Breast epithelium (tissue), 4 donors: ENCODE results near the gene LIPC. TPM values are rescaled to one million over a fixed set of nuclear protein-coding genes. Genes with fewer than 3 reads are reported as not detected.

Experiments used
- DNase-seq, 2 donors: peaks; one replicate each; pipeline ENCODE4 v3.0.0-alpha.2; 2019; ENCODE audit warnings: low spot score in 2 of 2
- H3K27ac ChIP-seq, 2 donors: fragments of 200-600 bp; sonication (generic) in 1 of 2; one replicate each; pipeline ENCODE4 v1.5.1; 2016 to 2019; ENCODE audit warnings: mild to moderate bottlenecking in 1 of 2
- H3K27me3 ChIP-seq, 2 donors: fragments of 200-600 bp; sonication (generic) in 1 of 2; one replicate each; pipeline versions ENCODE4 v1.5.1 to v1.6.0; 2017 to 2019; ENCODE audit warnings: control low read depth in 1 of 2, mild to moderate bottlenecking in 1 of 2
- H3K36me3 ChIP-seq: fragments of 200-600 bp; one replicate; pipeline ENCODE4 v1.5.1; 2019
- H3K4me1 ChIP-seq, 2 donors: fragments of 200-600 bp; sonication (generic); one replicate each; pipeline ENCODE4 v1.5.1; 2016 to 2019; ENCODE audit warnings: control low read depth in 1 of 2
- H3K4me3 ChIP-seq, 3 donors: fragments of 200-600 bp; sonication (generic); 1 replicate in 2 of 3; 2 replicates in 1 of 3; pipeline ENCODE4 v1.5.1; 2016 to 2019; ENCODE audit warnings: mild to moderate bottlenecking in 3 of 3, moderate library complexity in 2 of 3
- H3K9me3 ChIP-seq, 2 donors: fragments of 200-600 bp; sonication (generic) in 1 of 2; one replicate each; pipeline ENCODE4 v1.5.1; 2016 to 2019; ENCODE audit warnings: control low read depth in 1 of 2
- POLR2A ChIP-seq: fragments of 450-650 bp; IDR thresholded peaks from one replicate; pipeline ENCODE4 v1.6.1; 2016; ENCODE audit warnings: antibody characterized with exemption, mild to moderate bottlenecking, moderate library complexity
- POLR2AphosphoS5 ChIP-seq, 3 donors: sonication (generic); formaldehyde crosslinking; IDR thresholded peaks; one replicate each; pipeline ENCODE4 v1.6.1; 2017; ENCODE audit warnings: antibody characterized with exemption in 3 of 3
- intact Hi-C: fragments of 100-400 bp; cut with DNase I; formaldehyde crosslinking; loops from one replicate; pipeline ENCODE4 v1.15.1; 2023; ENCODE audit warnings: low total_unique reads
- total RNA-seq, 3 donors: library from RNA; depleted of rRNA; stranded (reverse); fragments of >200 nt; gene quantifications; one replicate each; pipeline ENCODE4 v1.1.0, GENCODE V29; 2016
- TF ChIP-seq, protein P1 (sequence below), 3 donors: fragments of 450-650 bp; IDR thresholded peaks; one replicate each; pipeline ENCODE4 v1.5.1; 2016 to 2017; ENCODE audit warnings: antibody characterized with exemption in 3 of 3, mild to moderate bottlenecking in 3 of 3, moderate library complexity in 3 of 3

The LIPC gene
- total RNA-seq, 3 donors from 2014 or later: 0.15 to 0.80 TPM; not detected in 1

DNA sequence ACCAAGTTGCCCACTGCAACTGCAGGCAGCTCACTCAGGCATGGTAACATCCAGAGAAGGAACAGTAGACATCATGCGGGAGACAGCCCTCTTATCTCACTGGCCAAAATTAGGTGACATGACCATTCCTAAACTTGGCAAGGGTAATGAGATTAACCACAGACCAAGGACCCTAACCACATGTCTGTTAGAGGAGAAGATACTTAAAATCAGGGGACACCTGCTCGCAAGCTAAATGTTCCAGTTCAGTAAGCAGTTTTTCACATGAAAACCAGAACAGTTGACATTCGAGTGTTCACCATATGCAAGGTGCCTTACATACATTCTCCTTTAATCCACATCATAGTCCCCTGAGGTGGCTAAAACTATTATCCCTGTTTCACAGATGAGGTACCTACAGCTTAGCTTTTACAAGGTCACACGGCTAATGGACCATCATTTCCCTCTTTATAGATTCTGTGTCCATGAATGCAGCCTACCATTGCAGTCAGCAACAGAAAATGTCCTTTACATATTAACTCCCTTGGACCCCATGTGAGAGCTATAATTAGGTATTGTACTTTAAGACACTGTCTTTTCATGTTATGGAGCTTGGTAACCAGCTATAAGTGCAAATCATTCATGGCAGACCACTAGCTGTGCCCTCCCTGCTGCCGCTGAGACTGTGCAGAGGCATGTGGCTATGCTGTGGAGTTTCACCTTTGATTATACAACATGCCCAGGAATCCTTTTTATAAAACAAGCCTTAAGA is 154.1 kb downstream of the LIPC start:
- H3K36me3 ChIP-seq: no peaks in the 10 kb centered on the region
- no peaks in the 10 kb centered on the region for H3K27me3 ChIP-seq
- no peak overlapping the region for H3K27ac ChIP-seq
- TF ChIP-seq POLR2A (no peak), POLR2AphosphoS5 (IDR thresholded peaks at IDR 0.05) (no peak)
- TF ChIP-seq, protein P1, sequence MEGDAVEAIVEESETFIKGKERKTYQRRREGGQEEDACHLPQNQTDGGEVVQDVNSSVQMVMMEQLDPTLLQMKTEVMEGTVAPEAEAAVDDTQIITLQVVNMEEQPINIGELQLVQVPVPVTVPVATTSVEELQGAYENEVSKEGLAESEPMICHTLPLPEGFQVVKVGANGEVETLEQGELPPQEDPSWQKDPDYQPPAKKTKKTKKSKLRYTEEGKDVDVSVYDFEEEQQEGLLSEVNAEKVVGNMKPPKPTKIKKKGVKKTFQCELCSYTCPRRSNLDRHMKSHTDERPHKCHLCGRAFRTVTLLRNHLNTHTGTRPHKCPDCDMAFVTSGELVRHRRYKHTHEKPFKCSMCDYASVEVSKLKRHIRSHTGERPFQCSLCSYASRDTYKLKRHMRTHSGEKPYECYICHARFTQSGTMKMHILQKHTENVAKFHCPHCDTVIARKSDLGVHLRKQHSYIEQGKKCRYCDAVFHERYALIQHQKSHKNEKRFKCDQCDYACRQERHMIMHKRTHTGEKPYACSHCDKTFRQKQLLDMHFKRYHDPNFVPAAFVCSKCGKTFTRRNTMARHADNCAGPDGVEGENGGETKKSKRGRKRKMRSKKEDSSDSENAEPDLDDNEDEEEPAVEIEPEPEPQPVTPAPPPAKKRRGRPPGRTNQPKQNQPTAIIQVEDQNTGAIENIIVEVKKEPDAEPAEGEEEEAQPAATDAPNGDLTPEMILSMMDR (IDR thresholded peaks at IDR 0.05): no peak
- no peaks in the 10 kb centered on the region for H3K4me1 ChIP-seq
- no peak for DNase-seq
- H3K4me3 ChIP-seq: no peak overlapping the region
- no peaks in the 10 kb centered on the region for H3K9me3 ChIP-seq
- intact Hi-C loops: no loop called here

DNA sequence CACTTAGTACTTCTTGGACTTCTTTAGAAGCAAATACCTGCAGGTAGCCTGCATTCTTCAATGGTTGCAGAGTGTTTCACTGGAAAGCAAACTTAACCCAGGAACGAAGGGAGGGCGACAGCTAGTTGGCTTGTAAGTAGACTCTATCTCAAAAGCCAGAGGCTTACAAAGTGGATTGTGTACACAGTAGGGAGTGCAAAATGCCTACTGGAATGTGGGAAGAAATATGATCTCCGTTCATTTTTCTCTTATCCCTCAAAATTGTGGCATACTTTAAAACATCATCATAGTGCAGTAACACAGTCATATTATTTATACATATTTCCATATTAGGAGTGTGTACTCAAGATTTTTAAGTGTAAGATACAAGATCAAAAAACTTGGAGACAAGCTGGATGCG is 155.7 kb downstream of the LIPC start:
- H3K4me3 ChIP-seq: no peak overlapping the region
- DNase-seq: no peak
- TF ChIP-seq POLR2AphosphoS5 (IDR thresholded peaks at IDR 0.05) (no peak), POLR2A (no peak)
- TF ChIP-seq, protein P1 (IDR thresholded peaks at IDR 0.05): no peak
- no peaks in the 10 kb centered on the region for H3K27me3 ChIP-seq
- H3K36me3 ChIP-seq: no peaks in the 10 kb centered on the region
- no peaks in the 10 kb centered on the region for H3K9me3 ChIP-seq
- intact Hi-C loops: no loop called here
- no peak overlapping the region for H3K27ac ChIP-seq
- H3K4me1 ChIP-seq: no peaks in the 10 kb centered on the region

DNA sequence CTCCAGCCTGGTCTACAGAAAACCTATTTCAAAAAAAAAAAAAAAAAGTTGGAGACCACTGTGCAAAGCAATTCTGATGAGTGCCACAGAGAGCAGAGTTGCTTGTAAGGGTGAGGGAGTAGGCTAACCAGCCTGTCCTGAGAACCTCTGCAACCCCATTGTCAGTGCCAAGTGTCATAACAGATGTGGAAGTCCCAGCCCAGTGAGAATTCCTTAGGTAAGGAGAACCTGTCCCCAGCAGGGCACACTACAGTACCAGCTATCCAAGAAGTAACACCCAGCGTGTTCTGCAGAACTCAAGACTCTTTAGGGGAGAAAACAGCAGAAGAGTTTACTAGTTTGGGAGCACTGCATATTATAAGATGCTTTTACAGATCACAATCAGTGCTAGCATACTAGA is 156.3 kb downstream of the LIPC start:
- intact Hi-C loops: no loop called here
- Histone ChIP-seq H3K4me1 (no peaks in the 10 kb centered on the region), H3K36me3 (no peaks in the 10 kb centered on the region), H3K9me3 (no peaks in the 10 kb centered on the region), H3K27me3 (no peaks in the 10 kb centered on the region), H3K27ac (no peak overlapping the region), H3K4me3 (no peak overlapping the region)
- DNase-seq: no peak
- no peak for TF ChIP-seq POLR2A
- TF ChIP-seq, protein P1 (IDR thresholded peaks at IDR 0.05): no peak
- no peak for TF ChIP-seq POLR2AphosphoS5 (IDR thresholded peaks at IDR 0.05)

DNA sequence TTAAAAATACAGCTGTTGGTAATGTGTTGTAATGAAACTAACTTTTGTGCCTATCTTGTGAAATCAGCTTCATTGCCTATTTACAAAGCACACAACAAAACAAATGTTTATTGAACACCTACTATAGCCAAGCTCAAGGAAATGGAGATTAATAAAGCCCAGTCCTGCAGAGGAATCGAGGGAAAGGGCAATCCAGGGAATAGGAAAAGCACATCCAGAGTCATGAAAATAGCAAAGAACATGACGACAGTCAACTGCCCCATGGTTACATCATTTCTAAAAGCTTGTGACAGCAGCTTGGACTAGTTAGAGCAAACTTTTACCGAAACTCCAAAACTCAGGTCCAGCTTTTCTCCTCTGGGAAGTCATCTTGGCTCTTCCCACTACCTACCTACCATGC is 157.3 kb downstream of the LIPC start:
- no peaks in the 10 kb centered on the region for H3K36me3 ChIP-seq
- intact Hi-C loops: no loop called here
- DNase-seq: no peak
- H3K4me3 ChIP-seq: no peak overlapping the region
- H3K27me3 ChIP-seq: no peaks in the 10 kb centered on the region
- H3K9me3 ChIP-seq: no peaks in the 10 kb centered on the region
- H3K4me1 ChIP-seq: no peaks in the 10 kb centered on the region
- no peak overlapping the region for H3K27ac ChIP-seq
- TF ChIP-seq POLR2AphosphoS5 (IDR thresholded peaks at IDR 0.05): no peak
- TF ChIP-seq, protein P1 (IDR thresholded peaks at IDR 0.05): no peak

DNA sequence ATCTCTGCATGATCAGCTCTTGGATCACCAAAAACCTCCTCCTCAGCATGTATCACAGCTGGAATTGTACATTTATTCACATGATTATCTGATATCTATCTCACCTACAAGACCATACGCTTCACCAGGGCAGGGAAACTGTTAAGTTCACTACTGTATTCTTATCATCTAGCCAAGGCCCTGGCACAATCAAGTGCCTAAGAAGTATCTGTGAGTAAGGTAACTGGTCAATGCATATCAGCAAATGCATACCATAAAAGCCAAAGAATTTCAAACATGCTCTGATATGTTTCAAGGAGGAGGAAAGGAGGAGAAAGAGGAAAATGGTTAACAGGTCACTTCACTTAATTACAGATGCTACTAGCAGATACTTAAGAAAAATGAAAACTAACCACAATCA is 158.4 kb downstream of the LIPC start:
- no peaks in the 10 kb centered on the region for H3K9me3 ChIP-seq
- H3K4me3 ChIP-seq: no peak overlapping the region
- no peaks in the 10 kb centered on the region for H3K4me1 ChIP-seq
- no peak overlapping the region for H3K27ac ChIP-seq
- intact Hi-C loops: no loop called here
- TF ChIP-seq POLR2A: no peak
- no peak for TF ChIP-seq POLR2AphosphoS5 (IDR thresholded peaks at IDR 0.05)
- TF ChIP-seq, protein P1 (IDR thresholded peaks at IDR 0.05): no peak
- H3K27me3 ChIP-seq: no peaks in the 10 kb centered on the region
- no peak for DNase-seq
- H3K36me3 ChIP-seq: no peaks in the 10 kb centered on the region
